ENCODE data around the gene MAFB.

GRCh38 chr20:40639132-40639531 lies 49.9 kb downstream of the MAFB start:
- no peak for TF ChIP-seq CTCF (conservative IDR thresholded peaks at IDR 0.05 in 1 of 2, IDR thresholded peaks at IDR 0.05 in 1 of 2; ENCODE audit: low read depth in 1 of 2, low read length in 2 of 2)
- TF ChIP-seq EZH2 (IDR thresholded peaks at IDR 0.05; ENCODE audit: low read length, missing control alignments): no peak

Data from fibroblast of lung (primary cell).